Fibroblast of peridontal ligament (primary cell): Measurements from ENCODE around the gene FCRLA.

ENCODE experiments used
- DNase-seq: peaks from one replicate; pipeline ENCODE4 v3.0.0-alpha.2; 2010; ENCODE audit errors: extremely low read depth

The FCRLA gene

GRCh38 chr1:161731981-161732718 is 25.1 kb downstream of the FCRLA start:
- no peak for DNase-seq

- peak; percentile 92 for DNase-seq
Measured at GRCh38 chr1:161733526-161733925, 26.5 kb downstream of the FCRLA start.

GRCh38 chr1:161735837-161736236 is 28.8 kb downstream of the FCRLA start:
- DNase-seq, result no peak

GRCh38 chr1:161736335-161736969 is 29.4 kb downstream of the FCRLA start:
- peak; percentile 19 for DNase-seq

GRCh38 chr1:161737625-161738024 is 30.6 kb downstream of the FCRLA start:
- no peak for DNase-seq

GRCh38 chr1:161738627-161739287 is 31.7 kb downstream of the FCRLA start:
- peak; percentile 91 for DNase-seq

- DNase-seq, result no peak
Measured at GRCh38 chr1:161739865-161740566, 33.0 kb downstream of the FCRLA start.

- no peak for DNase-seq
Measured at GRCh38 chr1:161740921-161741320, 33.9 kb downstream of the FCRLA start.

- DNase-seq, result no peak
Measured at GRCh38 chr1:161743231-161743630, 36.2 kb downstream of the FCRLA start.

- no peak for DNase-seq
Measured at GRCh38 chr1:161747801-161748200, 40.8 kb downstream of the FCRLA start.

- peak; percentile 96 for DNase-seq
Measured at GRCh38 chr1:161749509-161750407, 42.7 kb downstream of the FCRLA start, which contains the start of gene DUSP12. Gene DUSP12 (plus strand): TSS chr1:161749786. CDS start chr1:161749802, 16 bp downstream.

GRCh38 chr1:161763522-161764098 is 56.6 kb downstream of the FCRLA start:
- no peak for DNase-seq
